Activated T-helper 9 cell treated with anti-CD3 and anti-CD28 coated beads, Interleukin-2, amount 50 U/mL, for 16 hours (primary cell): ENCODE measurements around the gene PRKAG2.

Experiments used
- DNase-seq: peaks from one replicate; pipeline ENCODE4 v3.0.0-alpha.2; 2020; ENCODE audit warnings: low read depth

PRKAG2 gene

DNA sequence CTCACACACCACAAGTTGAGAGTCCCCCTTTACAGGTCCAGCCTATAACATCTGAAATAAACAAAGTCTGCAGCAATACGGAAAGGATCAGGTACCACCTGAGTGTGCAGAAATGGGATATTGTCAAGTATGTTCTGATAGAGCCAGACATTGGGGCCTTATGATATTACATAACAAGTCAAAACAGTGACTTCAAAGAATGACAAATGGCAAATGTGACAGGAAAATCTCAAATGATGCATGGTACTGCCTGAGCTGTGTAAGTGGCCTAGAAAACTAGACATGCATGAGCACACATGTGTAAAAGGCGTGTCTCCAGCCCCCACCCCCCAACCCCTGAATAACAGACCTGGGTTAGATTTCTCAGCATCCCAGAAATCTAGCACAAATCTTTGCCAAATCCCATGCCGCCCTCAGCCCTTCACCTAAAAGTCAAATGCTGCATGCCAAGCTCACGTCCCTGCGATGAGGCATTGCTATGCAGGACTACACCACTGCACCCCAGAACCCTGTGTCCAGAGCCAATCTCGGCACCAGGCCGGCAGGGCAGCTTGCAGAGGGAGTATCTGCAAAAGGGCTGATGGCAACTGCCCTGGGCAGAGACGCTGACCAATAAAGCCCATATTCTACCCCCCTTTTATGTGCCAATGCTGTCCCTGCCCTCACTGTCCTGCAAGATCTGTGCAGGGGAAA, 58.8 kb downstream of the PRKAG2 start:
- DNase-seq, result no peak

DNA sequence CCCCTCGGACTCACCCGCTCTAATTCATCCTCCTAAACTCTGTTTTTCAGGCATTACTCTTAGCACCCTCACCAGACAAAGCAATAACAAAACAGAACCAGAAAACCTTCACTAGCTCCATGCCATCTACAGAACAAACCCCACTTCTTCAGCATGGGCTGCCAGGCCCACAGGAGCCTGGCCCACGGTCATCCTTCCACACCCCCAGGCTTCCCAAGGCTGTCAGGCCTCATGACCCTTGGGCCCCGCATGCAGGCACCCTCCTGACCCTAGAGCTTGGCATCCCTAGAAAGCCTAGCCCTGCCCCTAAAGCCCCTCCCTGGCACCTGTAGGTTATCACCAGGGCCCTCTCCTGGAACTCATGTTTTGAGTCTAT, 59.6 kb downstream of the PRKAG2 start:
- no peak for DNase-seq

DNA sequence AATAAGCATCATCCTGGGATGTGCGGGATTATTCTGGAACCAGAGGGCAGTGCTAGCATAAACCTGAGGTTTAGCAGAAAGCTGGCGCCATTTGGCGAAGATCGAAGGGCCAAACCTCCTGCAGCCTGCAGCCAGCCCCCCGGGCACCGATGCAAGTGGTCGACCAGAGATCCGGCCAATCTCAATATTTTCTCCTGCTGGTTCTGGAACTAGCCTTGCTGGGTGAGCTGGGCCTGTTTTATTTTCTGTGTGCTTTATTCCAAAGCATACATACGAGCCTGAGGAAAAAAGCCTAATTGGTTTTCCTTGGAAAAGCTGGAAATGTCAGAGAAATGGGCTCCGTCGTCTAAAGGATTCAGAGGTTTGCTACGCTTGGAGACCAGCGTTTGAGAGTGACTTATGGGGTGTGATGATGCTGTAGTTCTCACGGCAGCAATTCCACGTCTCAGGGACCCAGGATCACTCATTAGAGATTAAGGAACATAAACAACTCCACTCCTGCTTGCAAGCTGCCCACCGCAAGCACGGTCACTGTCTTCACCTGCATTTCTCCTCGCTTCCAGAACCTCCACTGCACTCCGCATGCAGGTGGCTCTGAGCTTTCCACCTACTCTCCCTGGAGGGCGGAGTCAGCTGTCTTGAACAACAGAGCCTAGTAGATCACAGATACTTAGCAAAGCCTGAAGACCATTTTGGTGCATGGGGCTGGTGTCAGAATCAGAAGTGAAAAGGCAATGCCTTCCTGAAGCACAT, 60.2 kb downstream of the PRKAG2 start:
- no peak for DNase-seq

DNA sequence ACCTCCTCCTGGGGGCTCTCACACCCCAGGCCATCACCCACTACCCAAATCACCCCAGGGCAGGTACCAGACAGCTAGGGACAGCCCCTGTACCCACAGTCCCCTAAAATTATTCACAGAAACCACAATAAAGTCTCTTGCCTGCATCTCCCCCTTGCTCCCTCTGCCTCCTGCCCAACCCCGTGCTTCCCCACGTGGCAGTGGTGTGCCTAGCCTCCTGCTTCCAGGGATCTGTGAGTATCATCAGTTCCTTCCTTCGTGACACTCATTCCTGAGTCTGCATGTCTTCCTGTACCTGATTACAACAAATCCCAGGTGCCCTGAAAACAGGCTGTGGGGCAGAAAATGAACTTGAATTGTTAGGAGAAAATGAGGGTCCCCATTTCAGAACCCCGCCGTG, 61.5 kb downstream of the PRKAG2 start:
- no peak for DNase-seq

DNA sequence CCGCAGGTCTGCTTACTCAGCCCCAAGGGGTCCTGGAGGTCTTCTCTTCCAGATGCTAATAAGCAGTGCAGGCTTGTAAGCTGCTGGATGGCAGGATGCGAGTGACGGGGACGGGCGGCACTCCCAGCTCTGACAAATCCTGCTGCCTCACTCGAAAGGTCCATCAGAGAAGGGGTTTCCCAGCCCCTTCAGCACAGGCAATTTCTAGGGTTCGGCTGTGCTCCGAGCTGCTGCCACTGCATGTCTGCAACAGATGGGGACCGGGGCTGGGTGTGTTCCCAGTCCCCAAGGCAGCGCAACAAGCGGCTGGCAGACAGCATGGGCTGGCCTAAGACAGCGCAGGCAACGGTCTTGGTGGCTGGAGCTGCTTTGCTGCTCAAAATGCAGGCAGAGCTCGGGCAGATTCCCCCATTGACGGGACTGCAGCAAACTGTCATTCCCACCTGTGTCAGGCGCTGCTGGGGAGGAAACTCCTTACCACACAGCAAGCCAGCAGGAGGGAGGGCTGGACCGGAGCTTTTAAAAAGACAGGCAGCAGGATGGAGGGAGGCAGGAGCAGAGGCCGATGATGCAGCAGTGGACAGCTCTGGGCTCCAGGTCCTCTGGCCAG, 62.4 kb downstream of the PRKAG2 start:
- no peak for DNase-seq

DNA sequence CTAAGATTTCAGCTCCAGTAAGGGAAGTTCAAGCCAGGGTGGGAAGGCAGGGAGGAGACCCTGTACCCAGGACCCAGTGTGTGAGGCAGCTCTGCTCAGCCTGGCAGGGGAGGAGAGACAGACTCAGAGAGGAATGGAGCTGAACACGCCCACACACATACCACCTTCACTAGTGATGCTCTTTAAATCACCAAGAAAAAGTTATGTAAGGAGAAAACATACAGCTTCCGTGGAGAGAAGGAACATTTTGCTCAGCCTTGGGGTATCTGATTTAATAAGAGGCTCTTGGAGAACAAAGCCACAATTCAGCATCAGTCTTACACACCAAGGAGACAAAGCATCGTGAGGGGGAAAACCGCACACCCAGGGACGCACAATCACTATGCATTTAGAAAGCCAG, 62.9 kb downstream of the PRKAG2 start:
- DNase-seq, result no peak

DNA sequence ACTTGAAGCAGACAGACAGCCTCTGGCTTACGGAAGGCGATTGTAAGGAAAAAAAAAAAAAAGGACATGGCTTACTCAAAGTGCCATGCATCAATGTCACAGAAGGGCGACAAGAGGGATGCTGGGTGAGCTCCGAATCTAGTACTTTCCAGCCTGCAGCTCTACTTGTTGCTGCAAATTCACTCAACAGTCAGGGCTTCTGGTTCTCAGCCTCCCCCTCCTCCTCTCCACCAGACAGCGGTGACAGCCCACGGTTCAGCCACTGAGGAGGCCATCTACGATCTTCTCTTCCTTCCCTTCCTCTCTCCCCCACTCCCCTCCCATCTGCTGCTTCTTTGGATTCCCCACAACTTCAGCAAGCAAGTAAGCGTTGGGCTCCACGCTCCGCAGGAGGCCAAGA, 63.5 kb downstream of the PRKAG2 start:
- DNase-seq, result no peak

DNA sequence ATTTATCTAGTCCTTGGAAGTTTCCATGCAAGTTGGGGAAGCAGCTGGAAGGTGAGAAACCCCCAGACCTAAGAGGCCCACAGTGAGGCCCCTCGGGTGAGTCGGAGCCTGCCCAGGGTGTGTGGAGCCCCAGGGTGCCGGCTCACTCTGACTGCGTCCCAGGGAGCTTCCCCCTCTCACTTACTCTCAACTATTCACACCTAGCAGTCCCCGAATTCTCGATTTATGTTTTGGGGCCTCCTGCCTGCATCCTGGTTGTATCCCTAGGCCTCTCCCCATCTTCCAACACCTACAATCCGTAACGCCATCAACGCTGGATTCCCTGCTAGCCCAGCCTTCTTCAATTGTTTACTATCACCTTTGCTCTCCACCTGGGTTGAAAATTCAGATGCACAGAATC, 63.9 kb downstream of the PRKAG2 start:
- no peak for DNase-seq

DNA sequence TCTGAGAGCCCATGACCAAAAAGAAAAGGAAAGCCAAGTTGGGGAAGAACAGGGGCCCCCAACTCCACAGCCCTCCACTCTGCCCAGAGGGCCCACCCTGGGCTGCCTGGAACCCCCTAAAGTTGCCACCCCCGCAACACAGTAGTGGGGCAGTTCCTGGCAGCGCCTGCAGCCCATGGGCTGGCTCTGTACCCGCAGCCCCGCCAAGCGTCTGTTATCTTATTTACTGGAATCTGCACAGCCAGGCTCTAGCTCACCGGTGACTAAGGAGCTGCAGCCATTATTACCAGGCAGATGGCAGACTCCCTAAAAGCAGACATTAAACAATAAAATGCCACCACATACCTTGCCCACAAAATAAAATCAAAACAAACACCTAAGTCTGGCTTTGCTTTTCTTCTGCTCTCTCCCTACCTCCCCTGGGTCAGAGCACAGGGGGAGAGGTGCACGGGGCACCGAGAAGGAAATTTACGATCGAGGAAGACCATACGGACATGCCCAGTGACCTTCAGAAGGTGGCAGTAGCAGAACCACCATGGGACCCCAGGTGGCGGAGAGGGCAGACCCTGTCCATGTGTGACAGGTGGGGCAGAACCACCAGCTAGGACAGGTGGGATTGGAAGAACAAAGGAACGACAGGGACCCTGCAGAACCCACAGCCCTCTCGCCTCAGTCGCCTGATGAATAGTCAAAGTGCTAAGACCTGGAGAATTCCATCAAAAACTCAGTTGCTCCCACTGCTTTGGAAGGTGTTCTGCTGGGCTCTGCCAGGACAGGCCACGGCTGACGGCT, 66.3 kb downstream of the PRKAG2 start:
- no peak for DNase-seq

DNA sequence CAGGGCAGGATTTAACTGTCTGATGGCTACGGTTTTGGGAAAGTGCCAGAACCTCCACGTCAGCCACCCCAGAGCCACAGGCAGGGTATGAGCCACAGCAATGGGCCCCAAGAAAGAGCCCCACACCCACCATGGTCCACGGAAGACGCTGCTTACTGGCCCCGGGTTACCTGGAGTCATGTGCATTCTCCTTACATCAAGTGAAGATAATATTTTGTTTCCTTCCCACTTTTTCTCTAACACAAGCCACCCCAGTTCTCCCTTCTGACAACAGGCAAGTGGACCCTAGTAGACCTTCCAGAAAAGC, 67.1 kb downstream of the PRKAG2 start:
- DNase-seq, result no peak

DNA sequence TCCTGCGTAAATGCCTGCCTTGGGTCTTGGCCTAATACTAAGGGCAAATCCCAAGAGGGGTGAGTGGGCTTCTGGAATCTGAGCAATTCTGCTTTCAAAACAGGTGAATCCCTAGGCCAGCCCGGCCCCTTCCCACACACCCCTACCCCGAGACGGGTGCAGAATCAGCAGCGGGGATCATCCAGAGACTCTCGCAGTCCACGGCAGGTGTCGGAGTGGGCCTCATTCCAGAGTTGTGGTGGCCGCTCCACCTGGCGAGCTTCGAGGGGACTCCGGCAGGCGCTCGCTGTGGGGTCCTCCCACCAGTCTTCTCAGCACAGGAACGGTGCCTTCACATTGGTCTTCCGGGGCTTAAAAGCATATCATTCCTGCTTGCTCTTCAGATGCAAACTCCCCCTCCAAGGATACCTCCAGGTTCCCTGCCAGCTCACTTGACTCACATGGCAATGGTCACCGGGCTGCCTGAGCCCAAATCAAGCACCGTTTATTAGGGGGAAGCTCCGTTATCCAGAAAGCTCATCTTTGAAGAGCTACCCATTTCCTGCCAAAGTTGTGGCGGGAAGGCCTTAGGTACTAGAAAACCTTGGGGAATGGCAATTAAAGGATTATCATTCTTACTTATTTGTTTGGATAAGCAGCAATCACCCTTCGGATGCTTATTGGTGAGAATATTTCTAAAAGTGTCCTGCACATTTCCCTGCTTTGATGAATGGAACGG, 67.6 kb downstream of the PRKAG2 start:
- DNase-seq, result no peak

DNA sequence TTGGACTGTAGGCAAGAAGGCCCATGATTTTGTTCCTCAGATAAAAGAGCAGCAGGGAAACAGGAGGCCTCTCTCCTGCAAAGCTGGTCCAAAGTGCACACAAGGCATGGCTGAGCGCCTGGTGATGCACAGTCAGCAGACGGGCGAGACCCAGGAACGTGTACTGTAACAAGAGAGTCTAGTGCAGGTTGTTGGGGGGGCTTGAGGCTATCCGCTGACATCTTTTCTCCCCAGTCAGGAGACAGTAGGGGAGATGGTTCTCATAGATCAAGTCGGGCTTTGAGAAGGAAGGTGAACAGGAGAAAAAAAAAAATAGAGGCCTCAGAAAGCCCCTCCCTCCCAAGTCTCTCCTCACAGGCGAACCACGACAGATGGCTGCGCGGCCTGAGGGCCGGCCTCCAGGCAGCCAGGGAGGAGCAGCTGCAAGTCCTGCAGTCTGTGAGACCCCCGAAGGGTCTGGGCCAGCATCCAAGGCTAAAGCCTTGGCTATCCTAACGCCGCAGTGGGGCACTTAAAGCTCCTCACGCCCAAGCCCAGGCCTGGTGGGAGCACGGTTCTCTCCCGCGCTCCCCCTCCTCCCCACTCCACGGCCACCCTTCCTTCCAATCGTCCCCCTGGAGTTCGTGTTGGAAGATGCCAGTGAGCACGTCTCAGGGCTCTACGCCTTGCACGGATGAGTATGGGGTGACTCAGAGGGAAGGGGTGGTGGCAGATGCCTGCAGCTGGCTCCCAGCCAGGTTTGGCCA, 68.3 kb downstream of the PRKAG2 start:
- DNase-seq, result no peak

DNA sequence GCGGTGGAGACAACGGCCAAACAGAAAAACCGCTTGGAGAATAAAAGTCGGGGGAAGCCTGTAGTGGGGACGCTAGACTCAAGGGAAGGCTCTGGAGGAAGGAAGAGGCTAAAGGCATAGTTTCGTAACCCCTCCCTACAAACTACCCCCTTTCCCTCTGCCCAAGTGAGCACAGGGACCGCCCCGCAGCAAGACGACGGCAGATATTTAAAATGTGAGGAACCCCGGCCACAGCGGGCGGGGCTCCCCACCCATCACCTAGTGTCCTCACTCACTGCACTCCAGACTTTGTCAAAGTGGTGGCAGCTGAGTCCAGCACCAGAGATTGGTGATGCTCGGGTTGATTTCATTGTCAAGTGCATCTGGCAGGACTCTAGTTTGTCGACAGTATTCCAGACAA, 69.1 kb downstream of the PRKAG2 start:
- DNase-seq, result no peak

DNA sequence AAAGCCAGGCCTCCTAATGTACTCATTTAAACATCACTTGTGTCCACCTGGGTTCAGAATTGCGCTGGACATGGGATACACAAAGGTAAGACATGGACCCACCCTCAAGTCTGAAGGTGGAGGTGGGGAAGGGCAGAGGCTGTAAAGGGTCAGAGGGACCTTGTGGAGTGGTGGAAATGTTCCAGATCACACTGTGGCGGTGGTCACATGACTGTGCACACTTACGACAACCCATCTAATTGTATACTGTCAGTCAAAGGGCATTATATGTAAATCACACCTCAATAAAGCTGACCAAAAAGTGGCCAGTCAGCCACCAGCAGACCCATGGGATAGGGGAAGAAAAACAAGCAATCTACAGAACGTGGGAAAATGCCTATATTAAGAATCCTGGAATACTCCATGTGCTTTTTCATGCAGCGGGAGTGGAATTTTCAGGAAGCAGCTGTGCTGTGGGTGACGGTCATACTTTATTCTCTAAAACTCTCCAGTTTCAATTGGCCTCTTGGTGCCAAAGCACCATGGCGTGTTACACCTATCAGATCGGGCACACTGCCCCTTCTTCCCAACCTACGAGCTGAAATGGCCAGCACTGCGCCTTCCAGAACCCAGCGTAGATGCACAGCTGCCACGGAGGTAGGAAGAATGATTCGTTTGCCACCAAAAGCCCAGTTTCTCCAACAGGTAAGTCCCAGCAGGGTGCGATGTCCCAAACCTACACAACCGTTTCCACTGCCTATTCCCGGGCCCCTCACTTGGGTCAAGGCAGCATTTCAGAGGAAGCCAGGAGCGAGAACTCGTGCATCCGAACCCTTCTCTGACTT, 69.8 kb downstream of the PRKAG2 start:
- no peak for DNase-seq

DNA sequence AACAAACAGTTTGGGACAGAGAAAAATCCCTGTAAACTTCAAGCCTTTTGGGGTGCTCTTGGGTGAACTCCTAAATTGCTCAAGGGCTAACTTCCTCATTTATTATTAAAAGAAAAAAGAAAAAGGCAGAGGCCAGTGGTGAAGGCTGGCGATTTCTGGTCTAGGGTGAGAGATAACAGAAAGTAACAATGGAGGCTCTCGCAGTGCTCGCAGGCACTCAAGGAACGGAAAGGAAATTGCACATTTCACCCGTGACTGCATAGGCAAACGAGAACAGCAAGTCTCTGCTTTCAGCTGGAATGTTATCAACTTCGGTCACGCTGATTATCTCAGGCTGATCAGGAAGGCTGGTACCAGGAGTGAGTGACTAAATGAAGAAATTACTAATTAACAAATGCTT, 70.7 kb downstream of the PRKAG2 start:
- no peak for DNase-seq

DNA sequence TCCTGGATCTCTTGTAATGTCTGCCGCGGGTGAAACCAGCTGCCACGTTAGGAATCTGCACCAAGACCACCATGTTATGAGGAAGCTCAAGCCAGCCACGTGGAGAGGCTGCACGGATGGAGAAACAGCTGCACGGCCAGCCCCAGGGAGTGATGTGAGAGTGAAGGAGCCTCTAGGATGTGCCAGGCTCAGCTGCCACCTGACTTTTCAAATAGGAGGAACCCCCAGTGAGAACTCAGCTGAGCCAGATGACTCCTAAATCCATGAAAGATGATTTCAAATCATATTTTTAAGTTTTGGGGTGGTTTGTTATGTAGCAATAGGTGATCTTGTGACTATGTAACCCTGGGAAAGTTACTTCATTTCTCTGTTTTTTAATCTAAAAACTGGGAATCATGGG, 71.7 kb downstream of the PRKAG2 start:
- DNase-seq, result no peak

DNA sequence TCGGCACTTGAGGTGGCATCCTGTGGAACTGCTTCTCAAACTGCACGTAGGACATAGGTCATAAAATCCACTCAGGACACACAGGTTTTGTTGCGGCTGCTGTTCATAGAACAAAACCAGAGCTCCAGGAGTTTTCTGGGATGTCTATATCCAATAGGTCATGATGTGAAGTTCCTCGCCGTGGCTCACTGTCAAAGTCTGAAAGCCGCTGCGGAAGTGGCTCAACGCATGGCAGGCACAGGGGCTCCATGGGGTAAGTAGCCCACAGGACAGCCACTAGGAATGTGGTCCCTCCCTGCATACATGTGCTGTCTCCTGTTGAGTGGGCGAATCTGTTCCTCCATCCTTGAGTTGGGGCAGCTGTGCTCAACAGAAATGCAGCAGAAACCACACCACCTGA, 72.2 kb downstream of the PRKAG2 start:
- no peak for DNase-seq

DNA sequence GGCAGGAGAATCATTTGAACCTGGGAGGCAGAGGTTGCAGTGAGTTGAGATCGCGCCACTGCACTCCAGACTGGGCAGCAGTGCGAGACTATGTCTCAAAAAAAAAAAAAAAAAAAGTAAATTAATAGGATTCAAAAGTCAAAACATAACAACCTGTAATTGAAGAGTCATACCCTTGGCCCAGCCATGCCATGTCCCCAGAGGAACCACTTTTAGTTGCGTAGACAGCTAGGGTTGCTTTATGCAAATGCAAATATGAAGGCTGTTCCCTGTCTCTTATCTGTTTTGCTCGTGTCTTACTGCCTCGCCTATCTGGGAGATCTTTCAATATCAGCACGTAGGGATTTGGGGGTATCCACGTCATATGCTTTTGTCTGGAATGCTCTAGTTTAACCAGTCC, 73.1 kb downstream of the PRKAG2 start:
- no peak for DNase-seq

DNA sequence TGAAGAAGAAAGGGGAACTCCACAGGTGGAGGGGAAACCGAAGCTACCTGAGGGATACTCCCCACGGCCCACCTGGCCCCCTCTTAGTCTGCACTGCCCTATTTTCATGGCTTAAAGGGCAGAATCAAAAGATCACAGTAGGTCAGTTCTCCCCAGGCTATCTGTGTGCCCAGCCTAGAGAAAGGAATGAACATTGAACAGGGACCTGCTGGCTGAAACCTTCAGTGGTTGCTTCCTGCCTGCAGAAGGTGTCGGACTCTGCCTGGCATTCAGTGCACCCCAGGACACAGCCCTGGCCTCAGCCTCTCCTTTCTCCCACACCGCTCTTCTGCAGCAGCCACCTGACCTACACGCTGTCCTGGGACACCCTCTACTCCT, 74.5 kb downstream of the PRKAG2 start:
- DNase-seq, result no peak

DNA sequence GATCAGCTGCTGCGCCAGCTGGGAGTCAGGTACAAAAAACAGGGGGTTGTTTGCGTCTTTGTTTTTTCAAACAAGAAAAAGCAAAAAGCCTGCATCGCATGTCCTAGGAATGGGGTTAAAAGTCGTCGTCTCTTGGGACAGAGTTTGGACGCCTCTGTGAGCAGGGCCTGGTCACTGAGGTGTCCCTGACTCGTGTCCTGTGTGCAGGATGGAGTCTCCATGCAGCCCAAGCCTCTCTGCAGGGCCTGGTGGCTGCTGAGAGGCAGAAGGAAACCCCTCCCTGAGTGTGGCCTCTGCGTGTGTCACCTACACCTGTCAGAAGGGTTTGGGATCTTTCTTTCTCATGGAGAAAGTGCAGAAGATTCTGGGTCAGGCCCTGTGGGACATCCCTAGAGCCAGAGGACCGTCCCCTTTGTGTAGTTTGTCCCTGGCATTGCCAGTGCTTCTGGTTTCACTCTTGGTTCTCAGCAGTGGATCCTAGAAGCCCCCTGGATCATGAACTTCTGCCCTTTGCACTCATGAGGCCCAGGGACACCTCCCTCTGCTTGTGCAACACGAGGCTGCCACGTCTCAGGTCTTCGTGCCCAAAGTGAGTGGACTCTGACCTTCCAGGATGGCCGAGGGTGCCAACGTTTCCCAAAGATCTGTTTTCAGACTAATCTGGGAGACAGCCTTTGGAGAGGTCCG, 75.0 kb downstream of the PRKAG2 start:
- DNase-seq, result no peak
